HG02970 (cell line): ENCODE data around the gene PTPRN2.

Experiments
- ATAC-seq: cut with Tn5 transposase; IDR thresholded peaks from one replicate; pipeline ENCODE4 v1.9.1; 2021; ENCODE audit warnings: mild to moderate bottlenecking, moderate library complexity, moderate number of reproducible peaks; ENCODE audit not compliant: unreplicated experiment, low FRiP score

Gene PTPRN2

GRCh38 chr7:157656195-157656769 is 931.3 kb downstream of the PTPRN2 start:
- no peak for ATAC-seq

GRCh38 chr7:157654350-157654749 is 933.3 kb downstream of the PTPRN2 start:
- no peak for ATAC-seq

- ATAC-seq, result no peak
Observed at GRCh38 chr7:157653827-157654207, 933.8 kb downstream of the PTPRN2 start.

GRCh38 chr7:157652954-157653826 is 934.4 kb downstream of the PTPRN2 start:
- ATAC-seq, result no peak

GRCh38 chr7:157652161-157652953 is 935.3 kb downstream of the PTPRN2 start:
- no peak for ATAC-seq

- ATAC-seq, result no peak
Observed at GRCh38 chr7:157651366-157652160, 936.1 kb downstream of the PTPRN2 start.

GRCh38 chr7:157650801-157651200 is 936.8 kb downstream of the PTPRN2 start:
- no peak for ATAC-seq

GRCh38 chr7:157650131-157650631 is 937.4 kb downstream of the PTPRN2 start:
- no peak for ATAC-seq

- ATAC-seq, result no peak
Observed at GRCh38 chr7:157646551-157646950, 941.1 kb downstream of the PTPRN2 start.

- no peak for ATAC-seq
Observed at GRCh38 chr7:157645539-157645938, 942.1 kb downstream of the PTPRN2 start.

- no peak for ATAC-seq
Observed at GRCh38 chr7:157644946-157645345, 942.7 kb downstream of the PTPRN2 start.

GRCh38 chr7:157643525-157643970 is 944.1 kb downstream of the PTPRN2 start:
- ATAC-seq, result no peak

GRCh38 chr7:157641866-157642265 is 945.8 kb downstream of the PTPRN2 start:
- no peak for ATAC-seq

- no peak for ATAC-seq
Observed at GRCh38 chr7:157640144-157640543, 947.5 kb downstream of the PTPRN2 start.

- no peak for ATAC-seq
Observed at GRCh38 chr7:157638563-157638962, 949.1 kb downstream of the PTPRN2 start.

- ATAC-seq, result no peak
Observed at GRCh38 chr7:157637216-157637949, 950.2 kb downstream of the PTPRN2 start.

- no peak for ATAC-seq
Observed at GRCh38 chr7:157635669-157636068, 952.0 kb downstream of the PTPRN2 start.

GRCh38 chr7:157635148-157635500 is 952.5 kb downstream of the PTPRN2 start:
- no peak for ATAC-seq

- ATAC-seq, result no peak
Observed at GRCh38 chr7:157634401-157635147, 953.0 kb downstream of the PTPRN2 start.
